Limb (tissue), 2 donors: ENCODE data around the gene WWOX.

ENCODE experiments used
- DNase-seq, 2 donors: peaks; one replicate each; pipeline ENCODE4 v3.0.0-alpha.2; 2016; ENCODE audit errors: extremely low spot score in 2 of 2

WWOX gene

DNA sequence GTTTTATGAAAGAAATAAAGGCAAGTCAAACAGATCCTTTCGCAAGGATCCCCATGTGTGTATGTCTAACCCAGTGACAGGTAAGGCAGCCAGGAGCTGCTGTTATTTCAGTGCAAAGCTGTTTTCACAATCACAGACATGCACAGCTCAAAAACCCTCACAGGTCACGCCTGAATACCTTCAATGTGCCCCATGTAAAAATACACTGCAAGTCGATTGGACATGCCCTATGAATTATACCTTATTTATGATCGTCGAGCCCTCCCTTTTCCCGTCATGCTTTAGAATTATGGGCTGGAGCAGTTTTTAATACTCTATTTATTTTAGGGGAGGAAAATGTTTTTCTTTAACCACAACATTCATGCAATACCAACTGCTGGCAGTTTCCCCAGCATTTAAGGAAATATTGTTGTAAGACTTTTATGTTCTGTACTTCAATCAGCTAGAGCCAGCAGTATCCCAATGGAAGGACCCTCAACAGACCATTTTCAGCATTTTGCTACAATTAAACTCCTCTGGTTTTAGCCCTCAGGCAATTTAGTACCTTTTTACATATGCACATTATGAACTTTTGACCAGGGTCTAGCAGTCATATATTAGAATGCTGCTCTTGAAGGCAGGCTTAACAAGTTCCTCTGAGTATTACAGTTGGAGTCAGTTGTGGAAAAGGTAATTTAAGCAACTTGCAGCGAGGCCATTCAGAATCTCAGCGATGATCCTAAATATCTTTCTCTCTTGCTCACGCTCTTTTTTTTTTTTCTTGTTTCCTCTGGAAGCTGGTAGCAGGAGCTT lies 362.2 kb downstream of the WWOX start:
- peak; percentile 31 to 42 for DNase-seq

DNA sequence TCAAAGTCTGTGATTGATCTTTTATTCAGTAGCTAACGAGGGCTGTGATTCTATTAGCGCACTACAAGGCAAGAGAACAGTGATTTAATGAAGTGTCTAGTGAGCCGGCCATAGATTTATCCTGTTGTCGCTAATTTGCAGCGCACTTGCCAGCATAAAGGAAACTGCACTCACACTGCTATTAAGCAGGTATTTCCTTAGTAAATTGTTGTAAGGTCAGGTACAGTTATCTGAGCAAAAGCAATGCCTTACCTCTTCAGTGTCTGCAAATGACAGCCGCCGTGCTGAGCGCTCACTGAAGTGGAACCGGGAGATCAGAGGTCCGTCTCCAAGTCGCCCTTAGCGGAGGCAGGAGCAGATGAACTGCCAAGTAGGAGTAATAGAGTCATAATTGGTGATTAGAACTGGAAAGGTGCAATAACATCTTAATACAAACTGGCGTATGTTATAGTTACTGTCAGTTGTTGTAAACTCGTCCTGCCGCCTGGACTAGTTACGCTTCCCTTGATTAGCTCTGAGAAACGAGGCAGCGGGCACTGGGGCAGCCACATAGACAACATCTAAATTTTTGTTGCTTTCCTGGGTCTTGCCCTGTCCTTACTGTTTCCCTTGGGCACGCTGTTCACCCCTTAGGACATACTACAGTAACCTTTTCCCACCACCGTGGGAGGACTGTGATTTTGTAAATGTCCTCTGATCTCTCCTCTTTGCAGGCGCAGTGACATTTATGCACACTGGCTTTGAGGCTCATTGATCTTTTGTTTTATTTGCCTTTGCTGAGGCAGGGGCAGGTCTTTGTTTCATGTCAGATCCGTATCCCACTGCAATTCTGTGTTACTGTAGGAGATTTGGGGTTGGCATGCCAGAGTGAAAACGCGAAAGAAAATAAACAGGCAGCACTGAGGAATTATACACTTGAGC lies 363.1 kb downstream of the WWOX start:
- peak in 1 of 2 donors; percentile 29 for DNase-seq

DNA sequence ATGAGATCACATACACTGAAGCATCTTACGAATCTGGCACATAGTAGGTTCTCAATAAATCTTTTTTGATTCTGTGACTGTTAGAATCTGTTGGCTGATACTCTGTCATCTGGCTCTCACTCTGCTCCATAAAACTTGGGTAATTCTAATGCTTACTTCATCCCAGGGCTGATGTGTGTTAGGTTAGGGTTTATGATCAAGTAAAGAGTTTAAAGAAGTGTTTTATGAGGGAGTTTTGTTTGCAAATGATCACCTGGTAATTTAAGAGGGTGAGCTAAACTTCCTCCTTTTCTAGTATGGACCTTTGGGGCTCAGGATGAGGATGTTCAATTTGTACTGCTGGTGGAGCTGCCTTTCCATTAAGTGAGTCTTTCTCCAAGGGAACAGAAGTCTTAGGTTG lies 364.1 kb downstream of the WWOX start:
- no peak for DNase-seq

DNA sequence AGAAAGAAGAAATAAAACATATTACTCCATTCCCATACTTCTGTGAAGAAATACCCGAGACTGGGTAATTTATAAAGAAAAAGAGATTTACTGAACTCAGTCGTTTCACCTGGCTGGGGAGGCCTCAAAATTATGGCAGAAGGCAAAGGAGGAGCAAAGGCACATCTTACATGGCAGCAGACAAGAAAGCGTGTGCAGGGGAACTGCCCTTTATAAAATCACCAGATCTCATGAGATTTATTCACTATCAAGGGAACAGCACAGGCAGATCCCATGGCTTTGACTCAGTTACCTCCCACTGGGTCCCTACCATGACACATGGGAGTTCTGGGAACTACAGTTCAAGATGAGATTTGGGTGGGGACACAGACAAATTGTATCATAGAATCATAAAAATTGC lies 365.4 kb downstream of the WWOX start:
- DNase-seq: no peak

DNA sequence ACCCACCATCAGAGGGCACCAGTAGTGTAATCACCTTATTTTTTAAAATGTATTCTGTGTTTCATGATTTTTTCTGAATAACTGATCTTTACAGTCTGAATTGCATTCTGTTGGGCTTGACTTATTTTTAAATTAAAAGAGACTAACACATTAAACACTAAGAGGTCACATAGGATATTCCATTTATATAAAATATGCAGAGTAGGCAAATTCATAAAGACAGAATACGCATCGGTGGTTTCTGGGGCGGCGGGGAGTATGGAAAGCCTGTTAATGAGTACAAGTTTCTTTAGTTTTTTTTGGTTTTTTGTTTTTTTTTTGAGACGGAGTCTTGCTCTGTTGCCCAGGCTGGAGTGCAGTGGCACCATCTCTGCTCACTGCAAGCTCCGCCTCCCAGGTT lies 366.3 kb downstream of the WWOX start:
- DNase-seq: no peak

DNA sequence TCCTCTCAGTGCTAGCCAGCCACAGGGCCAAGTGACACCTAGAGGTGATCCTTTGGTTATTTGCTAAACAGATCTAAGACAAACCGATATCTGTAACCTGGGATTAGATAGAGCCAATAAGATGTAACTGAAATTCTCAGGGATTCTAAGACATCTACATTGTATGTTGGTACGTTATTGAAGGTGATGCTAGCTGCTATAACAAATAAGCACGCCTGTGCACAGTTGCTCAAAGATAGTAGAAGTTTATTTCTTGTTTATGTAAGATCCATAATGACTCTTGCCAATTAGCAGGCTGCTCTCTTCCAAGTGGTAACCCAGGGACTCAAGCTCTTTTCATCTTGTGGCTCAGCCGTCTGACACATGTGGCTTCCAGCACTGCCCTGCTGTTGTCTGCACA lies 370.3 kb downstream of the WWOX start:
- DNase-seq: no peak

DNA sequence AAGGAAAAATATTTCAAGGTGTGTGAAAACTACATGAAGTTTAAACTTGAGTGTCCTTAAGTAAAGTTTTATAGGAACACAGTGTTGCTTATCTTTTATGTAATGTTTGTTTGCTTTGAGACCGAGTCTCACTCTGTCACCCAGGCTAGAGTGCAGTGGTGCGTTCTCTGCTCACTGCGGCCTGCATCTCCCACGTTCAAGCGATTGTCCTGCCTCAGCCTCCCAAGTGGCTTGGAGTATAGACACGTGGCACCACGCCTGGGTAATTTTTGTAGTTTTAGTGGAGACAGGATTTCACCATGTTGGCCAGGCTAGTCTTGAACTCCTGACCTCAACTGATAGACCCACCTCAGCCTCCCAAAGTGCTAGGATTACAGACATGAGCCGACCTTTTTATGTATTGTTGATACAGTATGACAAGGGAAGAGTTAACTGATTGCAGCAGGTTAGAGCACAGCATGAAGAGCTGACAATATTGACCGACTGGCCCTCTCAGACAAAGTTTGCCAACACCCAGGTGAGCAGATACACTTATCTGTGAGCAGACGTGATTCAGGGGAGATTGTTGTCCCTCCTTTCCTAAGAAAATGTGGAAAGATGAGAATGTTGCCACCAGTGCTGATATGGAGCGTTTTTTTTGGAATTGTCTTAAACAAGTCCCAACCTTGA lies 373.7 kb downstream of the WWOX start:
- DNase-seq: no peak

DNA sequence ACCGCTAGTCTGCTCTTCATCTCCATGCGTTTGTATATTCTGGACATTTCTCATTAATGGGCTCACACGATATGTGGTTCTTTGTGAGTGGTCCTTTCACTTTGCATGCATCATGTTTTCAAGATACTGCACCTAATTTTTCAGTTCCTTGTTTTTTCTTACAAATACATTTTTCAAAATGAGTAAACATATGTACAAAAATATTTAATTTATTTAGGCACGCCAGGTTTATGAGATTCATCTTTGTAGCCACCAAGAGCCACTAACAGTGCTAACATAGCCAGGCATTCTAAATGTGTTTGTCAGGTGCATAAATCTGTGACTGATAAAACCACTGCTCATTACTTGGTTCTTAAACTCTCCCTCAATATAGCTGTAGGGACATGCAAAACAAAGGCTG lies 375.3 kb downstream of the WWOX start:
- DNase-seq: no peak

DNA sequence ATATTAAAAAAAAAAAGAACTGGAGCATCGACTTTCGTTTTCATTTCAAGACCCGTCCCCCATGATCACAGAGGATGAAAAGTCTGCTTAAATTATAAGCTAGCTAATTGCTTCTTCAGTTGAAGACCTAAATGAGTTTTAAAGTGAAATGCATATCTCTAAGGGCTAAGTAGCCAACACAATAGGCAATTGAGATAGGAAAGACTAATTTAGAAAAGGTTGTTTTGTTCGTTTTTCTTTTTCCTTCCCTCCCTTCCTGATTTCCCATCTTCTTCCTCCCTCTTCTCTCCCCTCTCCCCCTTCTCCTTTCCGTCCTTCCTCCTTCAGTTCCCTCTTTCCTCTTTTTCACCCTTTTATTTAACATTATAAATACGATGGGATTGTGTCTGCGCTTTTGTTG lies 377.2 kb downstream of the WWOX start:
- no peak for DNase-seq

DNA sequence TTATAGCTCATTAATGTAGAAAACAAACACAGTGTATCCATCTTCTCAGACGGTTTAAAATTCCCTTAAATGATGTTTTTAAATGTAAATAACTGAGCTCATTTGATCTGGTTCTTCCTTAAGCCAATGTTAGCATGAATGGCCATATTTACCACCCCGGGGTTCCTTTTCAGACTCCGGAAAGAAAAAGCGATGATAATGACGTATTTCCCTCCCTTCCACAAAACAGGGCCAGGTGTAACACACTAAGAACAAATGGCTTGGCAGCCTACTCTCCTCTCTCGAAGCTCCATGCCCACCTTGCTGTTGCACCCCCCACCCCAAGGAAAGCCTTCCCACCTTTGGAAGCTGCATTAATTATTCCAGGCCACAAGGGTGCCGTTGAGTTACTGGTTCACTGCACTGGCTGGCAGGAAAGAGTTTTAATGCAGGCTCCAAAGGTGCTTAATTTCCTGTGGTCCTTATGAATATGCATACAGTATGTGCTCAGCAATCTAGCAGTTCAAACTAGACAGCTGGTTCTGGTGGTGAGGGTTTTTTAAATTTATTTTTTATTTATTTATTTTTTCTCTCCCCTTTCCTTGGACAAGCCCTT lies 378.9 kb downstream of the WWOX start:
- peak in 1 of 2 donors; percentile 42 for DNase-seq

DNA sequence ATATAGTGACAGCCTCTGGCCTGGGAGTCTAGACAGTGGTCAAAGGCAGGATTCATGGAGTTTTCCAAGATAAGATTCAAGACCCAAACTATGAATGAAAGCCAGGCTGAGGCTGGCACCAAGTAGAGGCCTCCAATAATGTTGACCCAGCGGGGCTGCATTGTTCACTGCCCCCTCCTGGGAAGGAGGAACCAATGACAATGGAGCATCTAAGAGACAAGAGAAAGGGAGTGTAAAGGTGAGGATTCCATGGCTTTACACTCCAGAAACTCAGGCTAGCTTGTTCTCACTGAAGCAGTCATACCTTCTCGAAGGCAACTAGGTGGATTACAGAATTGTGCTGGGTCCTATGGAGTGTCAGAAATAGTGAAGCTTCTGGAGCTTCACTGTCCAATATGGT lies 380.3 kb downstream of the WWOX start:
- no peak for DNase-seq

DNA sequence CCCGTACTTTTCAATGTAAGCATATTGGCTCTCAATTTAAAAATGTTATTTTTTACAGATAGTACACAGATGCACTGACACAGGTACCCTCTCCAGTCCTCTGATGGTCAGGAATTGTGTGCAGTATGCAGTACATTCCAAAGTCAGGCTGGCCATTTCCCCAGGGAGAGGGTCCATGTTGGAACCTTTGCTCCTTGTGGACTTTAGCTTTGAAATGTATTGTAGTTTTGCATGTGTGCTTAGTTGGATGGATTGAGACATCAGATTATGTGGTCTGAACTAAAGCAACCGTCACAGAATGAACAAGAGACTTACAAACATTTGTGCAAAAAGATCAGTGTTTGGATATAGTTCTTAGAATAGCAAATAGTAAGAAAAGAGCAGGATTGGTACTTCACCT lies 381.1 kb downstream of the WWOX start:
- no peak for DNase-seq

DNA sequence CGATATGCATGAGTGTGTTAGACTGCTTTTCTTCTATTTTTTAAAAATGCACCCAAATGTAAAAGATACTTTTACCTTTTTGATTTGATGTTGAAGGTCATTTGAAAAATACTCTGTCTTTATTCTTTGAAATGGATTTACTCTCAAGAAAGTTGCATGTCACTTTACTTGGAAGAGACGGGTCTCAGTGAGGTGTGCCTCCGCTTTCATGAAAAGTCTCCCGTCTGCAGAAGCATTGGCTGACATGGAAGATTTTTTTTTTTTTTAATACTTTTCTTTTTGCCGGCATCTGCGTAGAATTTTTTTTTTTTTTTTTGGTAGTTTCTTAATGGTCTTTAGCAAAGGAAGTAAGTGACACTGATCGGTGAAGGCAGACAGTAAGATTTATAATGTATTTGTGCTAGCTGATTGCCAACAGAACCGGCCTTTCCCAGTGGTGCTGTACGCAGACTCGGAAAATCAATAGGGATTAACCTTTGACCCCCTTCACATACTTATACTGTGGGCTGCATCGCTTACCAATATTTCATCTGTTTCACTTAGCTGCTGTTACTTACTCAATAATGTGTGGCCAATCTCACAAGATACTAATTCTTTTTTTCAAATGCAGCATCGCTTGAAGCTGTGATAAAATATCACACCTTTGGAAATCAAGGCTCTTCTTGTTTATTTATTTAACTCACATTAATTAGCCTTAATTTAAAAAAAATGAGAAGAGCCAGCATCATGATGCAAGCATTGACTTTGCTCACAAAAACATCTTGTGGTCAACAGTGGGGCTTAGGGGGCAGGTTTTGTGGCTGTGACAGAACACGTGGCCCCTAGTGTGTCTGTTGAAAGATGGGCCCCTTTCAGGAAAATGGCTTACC lies 383.9 kb downstream of the WWOX start:
- DNase-seq: no peak

DNA sequence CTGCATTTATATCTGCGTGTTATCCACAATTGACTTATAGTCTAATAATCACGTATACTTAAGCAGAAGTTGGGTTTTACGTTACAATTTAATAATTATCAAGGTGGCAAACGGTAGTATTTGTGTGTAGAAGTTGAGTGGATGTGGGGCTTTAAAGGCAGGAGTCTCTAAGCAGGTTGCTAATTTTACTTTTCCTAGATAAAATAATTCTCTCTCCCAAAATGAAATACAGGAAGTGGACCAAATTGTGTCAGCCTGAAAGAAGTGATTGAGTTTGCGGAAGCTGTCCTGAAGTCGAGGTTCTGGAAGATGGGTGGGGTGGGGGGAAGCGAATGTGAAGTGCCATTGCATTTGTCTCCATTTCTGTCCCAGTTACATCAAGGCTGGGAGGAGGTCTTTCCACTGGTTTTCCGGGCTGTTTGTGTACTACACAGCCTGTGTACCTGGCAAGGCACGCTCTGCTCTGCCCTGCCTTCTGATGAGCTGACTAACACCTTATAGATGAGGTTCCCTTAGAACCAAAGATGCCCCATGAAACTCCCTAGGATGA lies 385.1 kb downstream of the WWOX start:
- DNase-seq: no peak

DNA sequence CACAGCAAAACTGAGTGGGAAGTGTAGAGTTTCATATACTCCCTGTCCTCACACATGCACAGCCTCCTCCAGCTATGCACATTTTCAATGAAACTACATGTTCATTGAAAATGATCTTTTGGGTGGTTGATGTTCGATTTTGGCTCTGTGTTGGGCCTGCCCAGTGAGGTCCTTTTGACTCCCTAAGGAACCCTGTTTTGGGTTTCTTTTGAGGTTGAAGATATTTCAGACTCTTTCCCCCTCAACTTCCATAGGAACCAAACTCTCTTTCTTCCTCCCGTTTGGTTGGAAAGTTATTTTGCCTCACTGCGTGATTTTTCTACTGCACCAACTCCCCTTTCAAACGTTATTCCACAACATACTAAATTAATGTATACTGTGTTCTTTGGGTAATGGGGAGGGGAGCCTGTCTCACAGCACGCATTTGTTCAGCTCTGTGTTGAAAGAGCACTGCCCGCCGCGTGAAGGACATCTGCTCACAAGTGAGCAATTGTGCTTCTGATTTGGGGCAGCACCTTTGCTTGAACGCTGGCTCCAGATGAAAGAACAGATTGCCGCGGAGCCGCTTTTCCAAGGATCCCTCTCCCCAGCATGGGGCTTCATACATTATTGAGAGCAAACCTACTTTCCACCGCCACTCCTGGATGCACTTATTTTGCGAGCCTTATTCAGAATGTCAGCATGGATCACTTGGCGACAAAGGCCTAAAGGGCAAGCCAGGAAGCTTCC lies 385.9 kb downstream of the WWOX start:
- DNase-seq: peak in 1 of 2 donors; percentile 42

DNA sequence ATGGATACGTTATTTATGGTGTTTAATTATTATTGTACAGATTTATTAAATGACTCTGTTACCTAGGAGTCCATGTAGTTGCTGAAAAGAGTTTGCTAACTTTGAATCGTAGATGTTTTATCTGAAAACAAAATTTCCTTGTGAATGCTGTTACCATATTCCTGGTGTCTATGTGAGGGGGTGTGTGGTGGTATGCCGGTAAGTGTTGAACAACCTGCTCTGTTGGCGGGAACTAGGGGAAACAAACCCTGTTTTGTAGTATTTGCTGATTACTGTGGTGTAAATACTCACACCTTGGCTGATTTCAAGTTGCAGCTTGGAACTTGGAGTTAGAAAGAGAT lies 386.4 kb downstream of the WWOX start:
- no peak for DNase-seq

DNA sequence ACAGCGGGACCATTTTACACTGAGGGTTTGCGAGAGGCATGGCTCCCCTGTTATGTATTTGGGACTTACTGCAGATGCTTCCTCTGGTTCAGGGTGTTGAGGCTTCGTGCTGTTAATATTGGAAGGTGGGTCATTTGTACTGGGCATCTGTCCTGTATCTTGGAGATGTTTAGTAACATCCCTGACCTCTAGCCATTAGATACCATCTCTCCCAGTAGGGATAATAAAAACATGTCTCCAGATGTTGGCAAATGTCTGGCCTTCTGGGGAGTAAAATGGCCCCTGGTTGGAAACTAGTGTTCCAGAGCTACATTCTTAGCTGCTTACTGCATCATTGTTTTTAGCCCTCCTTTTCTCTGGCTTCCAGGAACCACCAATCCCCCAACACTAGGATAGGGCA lies 388.0 kb downstream of the WWOX start:
- no peak for DNase-seq

DNA sequence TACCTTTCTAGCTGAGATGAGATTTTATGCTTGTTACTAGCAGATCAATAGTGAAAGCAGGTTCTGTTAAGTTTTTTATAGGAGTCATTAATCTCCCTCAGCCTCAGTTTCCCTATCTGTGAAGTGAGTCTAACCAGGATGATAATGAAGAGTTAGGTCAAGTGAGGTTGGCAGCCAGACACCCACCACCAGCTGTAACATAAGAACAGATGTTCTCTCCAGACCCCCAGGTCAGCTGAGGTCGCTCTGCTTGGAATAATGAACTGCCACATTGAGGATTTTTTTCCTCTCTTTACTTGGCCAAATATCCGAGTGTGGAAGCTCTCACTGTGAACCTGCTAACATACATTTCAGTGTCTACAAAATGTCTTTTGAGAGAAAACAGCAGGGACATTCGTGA lies 389.6 kb downstream of the WWOX start:
- DNase-seq: no peak

DNA sequence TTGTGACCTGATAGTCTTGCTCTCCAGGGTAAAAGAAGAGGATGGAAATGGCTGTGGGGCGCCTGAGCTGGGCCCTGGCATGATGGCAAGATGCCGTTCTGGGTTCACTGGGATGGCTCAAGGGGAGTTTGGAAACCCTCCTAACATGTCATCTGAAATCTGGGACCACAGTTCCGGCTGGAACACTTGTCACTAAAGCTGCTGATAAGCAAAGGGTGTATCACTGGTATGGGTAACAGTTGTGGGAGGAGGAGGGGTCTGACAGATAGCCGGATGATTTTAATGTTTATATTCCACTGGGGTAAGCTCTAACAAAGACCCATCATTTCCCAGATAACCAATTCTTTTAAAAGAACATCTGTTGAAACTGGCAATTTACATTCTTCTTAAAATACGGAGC lies 390.2 kb downstream of the WWOX start:
- DNase-seq: no peak

DNA sequence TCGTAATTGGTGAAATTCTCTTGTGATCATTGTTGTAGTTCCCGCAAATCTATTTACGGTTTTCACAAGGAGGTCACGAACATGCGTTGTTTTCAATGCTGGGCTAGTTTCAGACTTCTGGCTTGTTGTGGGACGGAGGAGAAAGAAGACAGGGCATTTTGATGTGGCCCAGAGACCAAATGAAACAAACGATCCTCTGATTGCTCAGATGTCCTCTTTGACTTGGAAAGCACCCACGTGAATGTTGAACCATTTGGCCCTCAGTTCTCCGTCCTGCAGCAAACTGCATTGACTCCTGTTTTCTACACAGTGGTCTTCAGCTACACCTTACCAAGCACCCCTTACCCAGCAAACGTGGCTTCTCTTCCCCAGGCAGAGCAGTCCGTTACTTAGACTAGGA lies 391.0 kb downstream of the WWOX start:
- DNase-seq: no peak
